ENCODE measurements around the gene LTO1. TPM values are rescaled to one million over a fixed set of nuclear protein-coding genes. Genes with fewer than 3 reads are reported as not detected.
"Not testable (repeated sequence)": the region's sequence is repeated elsewhere in the genome, so short reads cannot be mapped to it uniquely, and the experiment has no call there.

The LTO1 gene
- total RNA-seq, 2 donors from 2014 or later, result 23.4 to 37.7 TPM

GRCh38 chr11:69696749-69697468, 21.8 kb upstream of the LTO1 start:
- Mint-ChIP-seq H3K27ac (no peak overlapping the region), H3K4me1 (ENCODE audit: low read depth in 2 of 2) (no peaks in the 10 kb centered on the region), H3K27me3 (peaks cover 24 to 34% of the 10 kb centered on the region in 2 donors), H3K9me3 (no peaks in the 10 kb centered on the region), H3K4me3 (no peak overlapping the region), H3K36me3 (no peaks in the 10 kb centered on the region)
- no peak for DNase-seq (ENCODE audit: low spot score)
- ATAC-seq, result no peak

DNA sequence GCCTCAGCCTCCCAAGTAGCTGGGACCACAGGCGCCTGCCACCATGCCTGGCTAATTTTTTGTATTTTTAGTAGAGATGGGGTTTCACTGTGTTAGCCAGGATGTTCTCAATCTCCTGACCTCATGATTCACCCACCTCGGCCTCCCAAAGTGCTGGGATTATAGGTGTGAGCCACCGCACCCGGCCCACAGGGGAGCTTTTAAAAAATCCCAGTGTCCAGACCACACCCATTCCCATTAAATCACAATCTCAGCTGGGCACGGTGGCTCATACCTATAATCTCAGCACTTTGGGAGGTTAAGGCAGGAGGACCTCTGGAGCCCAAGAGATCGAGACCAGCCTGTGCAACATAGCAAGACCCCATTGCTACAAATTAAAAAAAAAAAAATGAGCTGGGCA, 20.8 kb upstream of the LTO1 start:
- H3K27ac Mint-ChIP-seq; H3K4me3 Mint-ChIP-seq; DNase-seq (ENCODE audit: low spot score); H3K4me1 Mint-ChIP-seq (ENCODE audit: low read depth in 2 of 2); H3K9me3 Mint-ChIP-seq; ATAC-seq; H3K36me3 Mint-ChIP-seq: not testable (repeated sequence)
- peaks cover 28 to 38% of the 10 kb centered on the region in 2 donors for H3K27me3 Mint-ChIP-seq

DNA sequence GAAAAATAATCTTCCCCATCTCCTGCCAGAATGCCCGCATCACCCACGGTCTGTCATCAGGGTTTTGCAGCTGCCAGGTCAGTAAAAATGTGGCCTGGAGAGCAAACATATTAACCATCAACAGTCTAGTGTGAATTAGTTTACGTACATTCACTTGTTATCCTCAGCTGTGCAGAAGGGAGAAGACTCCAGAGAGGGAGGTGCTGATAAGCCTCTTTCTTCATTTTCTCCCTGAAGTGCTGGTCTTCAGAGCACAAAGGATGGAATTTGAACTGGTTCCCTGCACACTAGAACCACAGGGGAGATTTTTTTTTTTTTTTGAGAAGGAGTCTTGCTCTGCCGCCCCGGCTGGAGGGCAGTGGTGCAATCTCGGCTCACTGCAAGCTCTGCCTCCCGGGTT, 20.4 kb upstream of the LTO1 start:
- Mint-ChIP-seq H3K4me1 (ENCODE audit: low read depth in 2 of 2) (no peaks in the 10 kb centered on the region), H3K4me3 (no peak overlapping the region), H3K27me3 (peaks cover 27 to 38% of the 10 kb centered on the region in 2 donors), H3K36me3 (peaks cover 1% of the 10 kb centered on the region), H3K9me3 (no peaks in the 10 kb centered on the region), H3K27ac (no peak overlapping the region)
- no peak for DNase-seq (ENCODE audit: low spot score)
- no peak for ATAC-seq

- H3K27me3 Mint-ChIP-seq, result peaks cover 29 to 43% of the 10 kb centered on the region in 2 donors
- no peaks in the 10 kb centered on the region for H3K9me3 Mint-ChIP-seq
- no peak for ATAC-seq
- H3K27ac Mint-ChIP-seq, result no peak overlapping the region
- no peak overlapping the region for H3K4me3 Mint-ChIP-seq
- DNase-seq (ENCODE audit: low spot score), result no peak
- H3K4me1 Mint-ChIP-seq (ENCODE audit: low read depth in 2 of 2), result no peaks in the 10 kb centered on the region
- H3K36me3 Mint-ChIP-seq, result peaks cover 4% of the 10 kb centered on the region
These were observed 19.6 kb upstream of the LTO1 start for GRCh38 chr11:69694781-69695180.

DNA sequence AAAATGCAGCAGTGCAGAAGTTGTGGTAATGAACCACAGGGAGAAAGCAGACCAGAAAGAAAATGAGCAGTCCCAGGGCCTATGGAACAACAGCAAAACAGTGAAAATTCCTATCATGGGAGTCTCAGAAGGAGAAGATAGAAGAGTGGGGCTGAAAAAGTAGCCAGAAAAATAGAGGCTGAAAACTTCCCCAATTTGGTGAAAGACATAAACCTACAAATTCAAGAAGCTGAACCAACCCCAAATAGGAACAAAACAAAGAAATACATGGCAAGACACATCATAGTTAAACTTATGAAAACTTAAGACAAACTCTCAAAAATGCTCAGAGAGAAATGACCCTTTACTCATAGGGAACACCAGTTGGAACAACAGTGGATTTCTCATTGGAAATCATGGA, 17.3 kb upstream of the LTO1 start:
- Mint-ChIP-seq H3K27ac (no peak overlapping the region), H3K27me3 (peaks cover 37 to 56% of the 10 kb centered on the region in 2 donors), H3K9me3 (no peaks in the 10 kb centered on the region), H3K4me1 (ENCODE audit: low read depth in 2 of 2) (no peaks in the 10 kb centered on the region), H3K4me3 (no peak overlapping the region), H3K36me3 (peaks cover 4% of the 10 kb centered on the region)
- DNase-seq (ENCODE audit: low spot score) (no peak), ATAC-seq (no peak)

- no peak for DNase-seq (ENCODE audit: low spot score)
- no peaks in the 10 kb centered on the region for H3K4me1 Mint-ChIP-seq (ENCODE audit: low read depth in 2 of 2)
- peaks cover 4% of the 10 kb centered on the region for H3K36me3 Mint-ChIP-seq
- H3K4me3 Mint-ChIP-seq, result no peak overlapping the region
- peaks cover 39 to 54% of the 10 kb centered on the region in 2 donors for H3K27me3 Mint-ChIP-seq
- H3K9me3 Mint-ChIP-seq, result no peaks in the 10 kb centered on the region
- no peak overlapping the region for H3K27ac Mint-ChIP-seq
- ATAC-seq, result no peak
These were observed 16.3 kb upstream of the LTO1 start for GRCh38 chr11:69691463-69691862.

DNA sequence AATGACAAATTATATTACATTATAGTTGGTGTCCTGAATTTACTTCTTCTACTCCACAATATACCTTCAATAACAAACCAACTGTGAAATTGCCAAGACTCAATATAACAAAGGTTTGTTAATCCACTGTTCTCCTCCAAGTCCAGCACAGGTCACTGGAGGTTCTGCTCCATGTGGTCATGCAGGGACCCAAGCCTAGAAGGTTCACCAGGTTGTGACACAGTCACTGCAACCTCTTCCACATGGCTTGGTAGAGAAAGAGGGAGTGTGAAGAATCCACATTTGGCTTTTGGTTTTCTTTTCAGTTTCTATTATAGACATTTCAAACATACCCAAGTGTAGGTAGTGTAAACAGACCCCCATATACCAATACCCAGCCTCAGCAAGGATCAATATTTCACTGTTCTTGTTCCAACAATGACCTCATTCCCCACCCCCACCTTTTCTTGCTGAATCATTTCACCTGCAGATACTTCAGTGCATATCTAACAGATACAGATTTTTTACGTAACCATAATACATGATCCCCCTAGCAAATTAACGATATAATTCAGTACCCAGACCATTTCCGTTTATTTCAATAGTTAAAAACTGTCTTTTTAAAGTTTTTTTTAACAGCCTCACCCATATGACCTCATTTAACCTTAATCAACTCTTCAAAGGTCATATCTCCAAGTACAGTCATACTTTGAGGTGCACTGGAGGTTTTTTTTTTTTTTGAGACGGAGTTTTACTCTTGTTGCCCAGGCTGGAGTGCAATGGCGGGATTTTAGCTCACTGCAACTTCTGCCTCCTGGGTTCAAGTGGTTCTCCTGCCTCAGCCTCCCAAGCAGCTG, 14.5 kb upstream of the LTO1 start:
- H3K4me3 Mint-ChIP-seq, result no peak overlapping the region
- H3K27me3 Mint-ChIP-seq, result peaks cover 33 to 42% of the 10 kb centered on the region in 2 donors
- ATAC-seq, result no peak
- peaks cover 0 to 3% of the 10 kb centered on the region in 2 donors for H3K4me1 Mint-ChIP-seq (ENCODE audit: low read depth in 2 of 2)
- peaks cover 4% of the 10 kb centered on the region for H3K36me3 Mint-ChIP-seq
- DNase-seq (ENCODE audit: low spot score), result no peak
- no peak overlapping the region for H3K27ac Mint-ChIP-seq
- no peaks in the 10 kb centered on the region for H3K9me3 Mint-ChIP-seq

DNA sequence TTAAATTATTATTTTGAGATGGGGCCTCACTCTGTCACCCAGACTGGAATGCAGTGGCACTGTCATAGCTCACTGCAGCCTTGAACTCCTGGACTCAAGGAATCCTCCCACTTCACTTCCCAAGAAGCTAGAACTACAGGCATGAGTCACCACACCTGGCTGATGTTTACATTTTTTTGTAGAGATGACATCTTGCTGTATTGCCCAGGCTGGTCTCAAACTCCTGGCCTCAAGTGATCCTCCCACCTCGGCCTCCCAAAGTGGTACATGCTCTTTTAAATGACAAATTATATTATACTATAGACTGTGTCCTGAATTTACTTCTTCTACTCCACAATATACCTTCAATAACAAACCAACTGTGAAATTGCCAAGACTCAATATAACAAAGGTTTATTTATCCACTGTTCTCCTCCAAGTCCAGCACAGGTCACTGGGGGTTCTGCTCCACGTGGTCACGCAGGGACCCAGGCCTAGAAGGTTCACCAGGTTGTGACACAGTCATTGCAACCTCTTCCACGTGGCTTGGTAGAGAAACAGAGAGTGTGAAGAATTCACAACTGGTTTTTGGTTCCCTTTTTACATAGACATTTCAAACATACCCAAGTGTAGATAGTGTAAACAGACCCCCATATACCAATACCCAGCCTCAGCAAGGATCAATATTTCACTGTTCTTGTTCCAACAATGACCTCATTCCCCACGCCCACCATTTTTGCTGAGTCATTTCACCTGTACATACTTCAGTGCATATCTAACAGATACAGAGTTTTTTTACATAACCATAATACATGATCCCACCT, 13.0 kb upstream of the LTO1 start:
- H3K4me1 Mint-ChIP-seq (ENCODE audit: low read depth in 2 of 2); ATAC-seq; H3K9me3 Mint-ChIP-seq; H3K4me3 Mint-ChIP-seq; DNase-seq (ENCODE audit: low spot score); H3K36me3 Mint-ChIP-seq; H3K27ac Mint-ChIP-seq: not testable (repeated sequence)
- H3K27me3 Mint-ChIP-seq, result peaks cover 35 to 42% of the 10 kb centered on the region in 2 donors

- Mint-ChIP-seq H3K27me3 (peaks cover 28 to 31% of the 10 kb centered on the region in 2 donors), H3K9me3 (no peaks in the 10 kb centered on the region), H3K4me1 (ENCODE audit: low read depth in 2 of 2) (peaks cover 0 to 3% of the 10 kb centered on the region in 2 donors), H3K27ac (no peak overlapping the region), H3K4me3 (no peak overlapping the region), H3K36me3 (peaks cover 4% of the 10 kb centered on the region)
- DNase-seq (ENCODE audit: low spot score) (no peak), ATAC-seq (no peak)
These were observed 11.7 kb upstream of the LTO1 start for GRCh38 chr11:69686856-69687255.

DNA sequence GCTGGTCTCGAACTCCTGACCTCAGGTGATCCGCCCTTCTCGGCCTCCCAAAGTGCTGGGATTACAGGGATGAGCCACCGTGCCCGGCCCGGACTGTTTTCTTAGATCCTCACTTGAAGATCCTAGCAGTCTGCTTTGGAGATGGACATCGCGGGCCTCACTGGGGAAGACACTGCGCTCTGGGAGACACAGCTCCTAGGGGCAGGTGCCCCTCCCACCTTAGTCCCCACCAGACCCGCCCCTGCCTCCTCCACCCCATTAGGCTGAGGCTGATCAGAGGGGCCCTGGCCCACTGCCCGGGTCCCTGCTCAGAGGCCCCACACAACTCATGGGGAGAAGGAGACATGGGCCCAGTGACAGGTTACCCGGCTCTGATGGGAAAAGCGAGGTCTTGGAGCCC, 11.3 kb upstream of the LTO1 start:
- H3K9me3 Mint-ChIP-seq, result no peaks in the 10 kb centered on the region
- DNase-seq (ENCODE audit: low spot score) (no peak), ATAC-seq (no peak)
- no peak overlapping the region for H3K4me3 Mint-ChIP-seq
- peaks cover 0 to 3% of the 10 kb centered on the region in 2 donors for H3K4me1 Mint-ChIP-seq (ENCODE audit: low read depth in 2 of 2)
- peaks cover 4% of the 10 kb centered on the region for H3K36me3 Mint-ChIP-seq
- H3K27me3 Mint-ChIP-seq, result peaks cover 25 to 27% of the 10 kb centered on the region in 2 donors
- no peak overlapping the region for H3K27ac Mint-ChIP-seq

DNA sequence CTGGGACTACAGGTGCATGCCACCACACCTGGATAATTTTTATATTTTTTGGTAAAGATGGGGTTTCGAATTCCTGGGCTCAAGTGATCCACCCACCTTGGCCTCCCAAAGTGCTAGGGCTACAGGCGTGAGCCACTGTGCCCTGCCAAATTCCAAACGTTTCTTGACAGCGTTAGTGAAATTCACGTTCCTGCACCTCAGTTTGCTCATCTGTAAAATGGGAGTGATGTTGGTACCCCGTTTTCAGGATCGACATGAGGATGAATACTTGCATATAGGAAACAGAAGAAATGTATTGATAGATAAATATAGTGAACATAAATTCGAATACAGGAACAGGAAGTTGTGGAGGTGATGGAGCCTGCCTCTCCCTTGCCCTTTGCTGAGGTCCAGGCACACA, 10.2 kb upstream of the LTO1 start:
- peaks cover under 1% of the 10 kb centered on the region for H3K36me3 Mint-ChIP-seq
- no peaks in the 10 kb centered on the region for H3K9me3 Mint-ChIP-seq
- no peak overlapping the region for H3K4me3 Mint-ChIP-seq
- DNase-seq (ENCODE audit: low spot score), result no peak
- ATAC-seq, result no peak
- H3K4me1 Mint-ChIP-seq (ENCODE audit: low read depth in 2 of 2), result peaks cover 0 to 3% of the 10 kb centered on the region in 2 donors
- peaks cover 19% of the 10 kb centered on the region in 2 donors for H3K27me3 Mint-ChIP-seq
- no peak overlapping the region for H3K27ac Mint-ChIP-seq

DNA sequence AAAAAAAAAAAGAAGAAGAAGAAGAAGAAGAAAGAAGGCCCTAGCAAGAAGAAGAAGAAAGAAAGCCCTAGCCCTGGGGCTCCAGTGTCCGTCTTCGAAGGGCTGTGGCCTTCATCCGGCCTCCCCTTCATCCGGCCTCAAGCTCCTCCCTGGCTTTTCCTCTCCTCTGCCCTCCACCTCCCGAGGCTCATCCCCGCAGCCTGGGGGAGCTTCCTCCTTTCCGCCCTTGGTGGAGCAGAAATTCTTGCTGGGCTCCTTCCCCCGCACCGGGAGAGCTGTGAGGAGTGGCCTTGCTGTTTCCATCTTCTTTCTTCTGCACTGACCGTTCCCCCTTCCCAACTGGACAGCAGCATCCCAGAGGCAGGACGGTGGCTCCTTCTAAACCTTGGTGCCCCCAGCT, 9.5 kb upstream of the LTO1 start:
- no peak overlapping the region for H3K27ac Mint-ChIP-seq
- peaks cover 0 to 3% of the 10 kb centered on the region in 2 donors for H3K4me1 Mint-ChIP-seq (ENCODE audit: low read depth in 2 of 2)
- no peaks in the 10 kb centered on the region for H3K36me3 Mint-ChIP-seq
- ATAC-seq (no peak), DNase-seq (ENCODE audit: low spot score) (no peak)
- no peak overlapping the region for H3K4me3 Mint-ChIP-seq
- H3K9me3 Mint-ChIP-seq, result no peaks in the 10 kb centered on the region
- H3K27me3 Mint-ChIP-seq, result peaks cover 12 to 15% of the 10 kb centered on the region in 2 donors

GRCh38 chr11:69683764-69684333, 8.7 kb upstream of the LTO1 start:
- H3K27me3 Mint-ChIP-seq, result peaks cover 9 to 10% of the 10 kb centered on the region in 2 donors

More at GRCh38 chr11:69683764-69684333, 8.7 kb upstream of the LTO1 start:
- Mint-ChIP-seq H3K36me3 (no peaks in the 10 kb centered on the region), H3K9me3 (no peaks in the 10 kb centered on the region), H3K27ac (no peak overlapping the region), H3K4me1 (ENCODE audit: low read depth in 2 of 2) (peaks cover 0 to 3% of the 10 kb centered on the region in 2 donors), H3K4me3 (no peak overlapping the region)
- no peak for DNase-seq (ENCODE audit: low spot score)
- ATAC-seq, result no peak

All from natural killer cell treated with Interleukin-12 subunit alpha and Interleukin-12 subunit beta and Interleukin-15 and Interleukin-18, amount 100 ng/mL, for 72 hours (primary cell).